ENCODE measurements around the gene IL10RA. TPM values are rescaled to one million over a fixed set of nuclear protein-coding genes. Genes with fewer than 3 reads are reported as not detected.
"Not testable (repeated sequence)": the region's sequence is repeated elsewhere in the genome, so short reads cannot be mapped to it uniquely, and the experiment has no call there.

IL10RA gene
- total and polyA plus RNA-seq, 5 experiments from 2014 or later: 99.2 to 217 (median 185) TPM

GRCh38 chr11:117948466-117948865 lies 37.7 kb upstream of the IL10RA start:
- H3K27me3 Mint-ChIP-seq, DNase-seq, ATAC-seq, H3K36me3 Mint-ChIP-seq, H3K9me3 Mint-ChIP-seq: not testable (repeated sequence)
- peaks cover 36 to 86% (median 78%) of the 10 kb centered on the region in 4 donors for H3K4me1 Mint-ChIP-seq
- peak overlapping the region in 7 of 10 donors; percentile 40 to 96 (median 92) for H3K27ac Mint-ChIP-seq
- H3K4me3 Mint-ChIP-seq: peak overlapping the region in 5 of 10 donors; percentile 3 to 82 (median 22)
- POLR2A ChIA-PET: interaction anchor here (2.0 to 11.2 kb wide), 5 partner anchors 38 to 131 kb away, joined by 14 to 309 read pairs (median 188); partner anchors contain the start of gene IL10RA

- Mint-ChIP-seq H3K27ac (peak overlapping the region; percentile 87 to 97 (median 94)), H3K4me3 (peak overlapping the region in 9 of 10 donors; percentile 56 to 90 (median 82)), H3K9me3 (no peaks in the 10 kb centered on the region), H3K36me3 (no peaks in the 10 kb centered on the region), H3K4me1 (peaks cover 38 to 92% (median 84%) of the 10 kb centered on the region in 4 donors), H3K27me3 (no peaks in the 10 kb centered on the region)
- POLR2A ChIA-PET: interaction anchor here (0.7 to 11.2 kb wide), 6 partner anchors 37 to 134 kb away, joined by 3 to 309 read pairs (median 122); partner anchors contain the start of gene IL10RA
- ATAC-seq: no peak
- DNase-seq: no peak
Observed at GRCh38 chr11:117949062-117949461, 37.1 kb upstream of the IL10RA start.

GRCh38 chr11:117950301-117950700 lies 35.9 kb upstream of the IL10RA start:
- ATAC-seq (peak; percentile 58 to 60), DNase-seq (peak; percentile 29 to 85 (median 73))
- Mint-ChIP-seq H3K4me3 (peak overlapping the region; percentile 66 to 90 (median 82)), H3K27me3 (no peaks in the 10 kb centered on the region), H3K27ac (peak overlapping the region; percentile 87 to 97 (median 94)), H3K9me3 (no peaks in the 10 kb centered on the region), H3K36me3 (no peaks in the 10 kb centered on the region), H3K4me1 (peaks cover 37 to 94% (median 87%) of the 10 kb centered on the region in 4 donors)
- POLR2A ChIA-PET: interaction anchor here (0.9 to 11.2 kb wide), 20 partner anchors 11 to 135 kb away, joined by 3 to 309 read pairs (median 8); partner anchors contain the start of genes FXYD2 and IL10RA

- peak overlapping the region; percentile 87 to 97 (median 94) for H3K27ac Mint-ChIP-seq
- no peaks in the 10 kb centered on the region for H3K27me3 Mint-ChIP-seq
- POLR2A ChIA-PET: interaction anchor here (0.6 to 11.2 kb wide), 25 partner anchors 10 to 136 kb away, joined by 3 to 309 read pairs (median 7); partner anchors contain the start of genes FXYD2 and IL10RA
- peaks cover 39 to 93% (median 91%) of the 10 kb centered on the region in 4 donors for H3K4me1 Mint-ChIP-seq
- H3K4me3 Mint-ChIP-seq: peak overlapping the region; percentile 66 to 90 (median 82)
- H3K9me3 Mint-ChIP-seq: peaks cover 0 to 4% (median 0%) of the 10 kb centered on the region in 9 donors
- DNase-seq (peak in 9 of 10 donors; percentile 26 to 73 (median 55)), ATAC-seq (peak; percentile 62 to 67)
- H3K36me3 Mint-ChIP-seq: no peaks in the 10 kb centered on the region
Observed at GRCh38 chr11:117950993-117951961, 34.9 kb upstream of the IL10RA start.

- Mint-ChIP-seq H3K9me3 (peaks cover 0 to 14% (median 2%) of the 10 kb centered on the region in 9 donors), H3K4me3 (peak overlapping the region; percentile 46 to 85 (median 78)), H3K36me3 (peaks cover 1 to 15% (median 3%) of the 10 kb centered on the region in 3 donors), H3K27me3 (no peaks in the 10 kb centered on the region), H3K27ac (peak overlapping the region in 9 of 10 donors; percentile 82 to 96 (median 94)), H3K4me1 (peaks cover 38 to 93% (median 87%) of the 10 kb centered on the region in 4 donors)
- POLR2A ChIA-PET: interaction anchor here (0.7 to 11.2 kb wide), 12 partner anchors 17 to 138 kb away, joined by 3 to 309 read pairs (median 30); partner anchors contain the start of genes FXYD2 and IL10RA
- ATAC-seq (peak; percentile 23 to 38), DNase-seq (peak in 5 of 10 donors; percentile 30 to 80 (median 69))
Observed at GRCh38 chr11:117953024-117953671, 33.0 kb upstream of the IL10RA start.

- H3K4me1 Mint-ChIP-seq: peaks cover 22 to 71% (median 61%) of the 10 kb centered on the region in 4 donors
- H3K27me3 Mint-ChIP-seq: no peaks in the 10 kb centered on the region
- peaks cover 5 to 39% (median 11%) of the 10 kb centered on the region in 3 donors for H3K36me3 Mint-ChIP-seq
- H3K9me3 Mint-ChIP-seq: peaks cover 0 to 25% (median 15%) of the 10 kb centered on the region in 9 donors
- DNase-seq (no peak), ATAC-seq (no peak)
- H3K4me3 Mint-ChIP-seq: no peak overlapping the region
- peak overlapping the region in 2 of 10 donors; percentile 50 to 69 for H3K27ac Mint-ChIP-seq
- POLR2A ChIA-PET: no interaction called here
Observed at GRCh38 chr11:117958949-117959348, 27.2 kb upstream of the IL10RA start.

- POLR2A ChIA-PET: interaction anchor here (0.8 to 2.1 kb wide), 3 partner anchors 19 to 48 kb away, joined by 4 to 6 read pairs (median 4); partner anchors contain the start of gene IL10RA
- ATAC-seq (no peak), DNase-seq (no peak)
- Mint-ChIP-seq H3K36me3 (peaks cover 5 to 39% (median 11%) of the 10 kb centered on the region in 3 donors), H3K27me3 (no peaks in the 10 kb centered on the region), H3K4me3 (peak overlapping the region in 2 of 10 donors; percentile 28 to 31), H3K27ac (peak overlapping the region in 5 of 10 donors; percentile 4 to 50 (median 27)), H3K9me3 (peaks cover 0 to 25% (median 15%) of the 10 kb centered on the region in 9 donors), H3K4me1 (peaks cover 21 to 64% (median 55%) of the 10 kb centered on the region in 4 donors)
Observed at GRCh38 chr11:117959438-117960149, 26.6 kb upstream of the IL10RA start.

GRCh38 chr11:117960406-117960805 lies 25.8 kb upstream of the IL10RA start:
- ATAC-seq (no peak), DNase-seq (no peak)
- Mint-ChIP-seq H3K9me3 (peaks cover 0 to 25% (median 15%) of the 10 kb centered on the region in 9 donors), H3K36me3 (peaks cover 5 to 39% (median 11%) of the 10 kb centered on the region in 3 donors), H3K4me3 (no peak overlapping the region), H3K27me3 (no peaks in the 10 kb centered on the region), H3K27ac (peak overlapping the region in 7 of 10 donors; percentile 3 to 73 (median 8)), H3K4me1 (peaks cover 21 to 66% (median 50%) of the 10 kb centered on the region in 4 donors)
- POLR2A ChIA-PET: interaction anchor here (0.8 to 2.1 kb wide), 5 partner anchors 9 to 47 kb away, joined by 4 to 10 read pairs (median 4); partner anchors contain the start of gene IL10RA

GRCh38 chr11:117961896-117962295 lies 24.3 kb upstream of the IL10RA start:
- POLR2A ChIA-PET: interaction anchor here (1.9 kb wide), 1 partner anchor 11 kb away, joined by 10 read pairs; no protein-coding TSS in a partner anchor
- Mint-ChIP-seq H3K27me3 (no peaks in the 10 kb centered on the region), H3K9me3 (peaks cover 0 to 21% (median 15%) of the 10 kb centered on the region in 9 donors), H3K4me3 (no peak overlapping the region), H3K36me3 (peaks cover 5 to 34% (median 11%) of the 10 kb centered on the region in 3 donors), H3K4me1 (peaks cover 16 to 54% (median 39%) of the 10 kb centered on the region in 4 donors), H3K27ac (no peak overlapping the region)
- DNase-seq: no peak
- no peak for ATAC-seq

GRCh38 chr11:117962826-117963225 lies 23.4 kb upstream of the IL10RA start:
- ATAC-seq: no peak
- Mint-ChIP-seq H3K4me3 (no peak overlapping the region), H3K27ac (no peak overlapping the region), H3K9me3 (peaks cover 0 to 15% (median 11%) of the 10 kb centered on the region in 9 donors), H3K36me3 (peaks cover 5 to 27% (median 11%) of the 10 kb centered on the region in 3 donors), H3K4me1 (peaks cover 16 to 49% (median 35%) of the 10 kb centered on the region in 4 donors), H3K27me3 (no peaks in the 10 kb centered on the region)
- POLR2A ChIA-PET: no interaction called here
- DNase-seq: no peak

- DNase-seq (no peak), ATAC-seq (no peak)
- H3K27ac Mint-ChIP-seq: peak overlapping the region in 1 of 10 donors; percentile 21
- no peaks in the 10 kb centered on the region for H3K27me3 Mint-ChIP-seq
- no peaks in the 10 kb centered on the region for H3K9me3 Mint-ChIP-seq
- no peaks in the 10 kb centered on the region for H3K36me3 Mint-ChIP-seq
- no peak overlapping the region for H3K4me3 Mint-ChIP-seq
- H3K4me1 Mint-ChIP-seq: peaks cover 21 to 54% (median 41%) of the 10 kb centered on the region in 4 donors
- POLR2A ChIA-PET: interaction anchor here (0.7 kb wide), 1 partner anchor 13 kb away, joined by 7 read pairs; no protein-coding TSS in a partner anchor
Observed at GRCh38 chr11:117966908-117967307, 19.3 kb upstream of the IL10RA start.

All from naive thymus-derived CD8-positive, alpha-beta T cell (primary cell).